Measurements from ENCODE around the gene AGPS. TPM values are rescaled to one million over a fixed set of nuclear protein-coding genes. Genes with fewer than 3 reads are reported as not detected.
A peak's percentile ranks its signal among the peaks of the same experiment; 100 is the strongest.
"Not testable (repeated sequence)": the region's sequence is repeated elsewhere in the genome, so short reads cannot be mapped to it uniquely, and the experiment has no call there.

AGPS gene
- polyA plus RNA-seq, 4 donors, result 42.2 to 50.0 (median 49.0) TPM

- DNase-seq (ENCODE audit: low read depth in 4 of 4, low spot score in 2 of 4), result no peak
Measured at GRCh38 chr2:177545981-177546585, 153.5 kb downstream of the AGPS start.

GRCh38 chr2:177547122-177547521 lies 154.5 kb downstream of the AGPS start:
- DNase-seq (ENCODE audit: low read depth in 4 of 4, low spot score in 2 of 4), result no peak

- DNase-seq (ENCODE audit: low read depth in 4 of 4, low spot score in 2 of 4), result no peak
Measured at GRCh38 chr2:177547772-177548171, 155.2 kb downstream of the AGPS start.

- no peak for DNase-seq (ENCODE audit: low read depth in 4 of 4, low spot score in 2 of 4)
Measured at GRCh38 chr2:177548636-177549035, 156.1 kb downstream of the AGPS start.

- DNase-seq (ENCODE audit: low read depth in 4 of 4, low spot score in 2 of 4), result no peak
Measured at GRCh38 chr2:177549171-177549570, 156.6 kb downstream of the AGPS start.

GRCh38 chr2:177550264-177551200 lies 158.0 kb downstream of the AGPS start:
- no peak for DNase-seq (ENCODE audit: low read depth in 4 of 4, low spot score in 2 of 4)

GRCh38 chr2:177551360-177551759 lies 158.8 kb downstream of the AGPS start:
- DNase-seq (ENCODE audit: low read depth in 4 of 4, low spot score in 2 of 4), result not testable (repeated sequence)

GRCh38 chr2:177551989-177552421 lies 159.4 kb downstream of the AGPS start:
- no peak for DNase-seq (ENCODE audit: low read depth in 4 of 4, low spot score in 2 of 4)

GRCh38 chr2:177552422-177553175 lies 160.0 kb downstream of the AGPS start:
- peak; percentile 90 to 97 (median 91) for DNase-seq (ENCODE audit: low read depth in 4 of 4, low spot score in 2 of 4)

GRCh38 chr2:177553176-177553884 lies 160.8 kb downstream of the AGPS start:
- DNase-seq (ENCODE audit: low read depth in 4 of 4, low spot score in 2 of 4), result no peak

GRCh38 chr2:177554365-177554764 lies 161.8 kb downstream of the AGPS start:
- no peak for DNase-seq (ENCODE audit: low read depth in 4 of 4, low spot score in 2 of 4)

GRCh38 chr2:177556153-177556552 lies 163.6 kb downstream of the AGPS start:
- peak in 2 of 4 donors; percentile 62 to 63 for DNase-seq (ENCODE audit: low read depth in 4 of 4, low spot score in 2 of 4)

- DNase-seq (ENCODE audit: low read depth in 4 of 4, low spot score in 2 of 4), result no peak
Measured at GRCh38 chr2:177557794-177558193, 165.2 kb downstream of the AGPS start.

GRCh38 chr2:177559638-177560037 lies 167.1 kb downstream of the AGPS start:
- no peak for DNase-seq (ENCODE audit: low read depth in 4 of 4, low spot score in 2 of 4)

GRCh38 chr2:177568390-177568789 lies 175.8 kb downstream of the AGPS start:
- DNase-seq (ENCODE audit: low read depth in 4 of 4, low spot score in 2 of 4), result no peak

- DNase-seq (ENCODE audit: low read depth in 4 of 4, low spot score in 2 of 4), result no peak
Measured at GRCh38 chr2:177568893-177569292, 176.3 kb downstream of the AGPS start.

- DNase-seq (ENCODE audit: low read depth in 4 of 4, low spot score in 2 of 4), result no peak
Measured at GRCh38 chr2:177572236-177572671, 179.7 kb downstream of the AGPS start.

- no peak for DNase-seq (ENCODE audit: low read depth in 4 of 4, low spot score in 2 of 4)
Measured at GRCh38 chr2:177573120-177573519, 180.5 kb downstream of the AGPS start.

- no peak for DNase-seq (ENCODE audit: low read depth in 4 of 4, low spot score in 2 of 4)
Measured at GRCh38 chr2:177574356-177574755, 181.8 kb downstream of the AGPS start.

GRCh38 chr2:177575358-177575757 lies 182.8 kb downstream of the AGPS start:
- DNase-seq (ENCODE audit: low read depth in 4 of 4, low spot score in 2 of 4), result no peak
